Dendritic cell treated with granulocyte-macrophage colony-stimulating factor and Interleukin-4, amounts not matched to agents 40 ng/mL and 50 ng/mL, for 4 days (primary cell): Measurements from ENCODE around the gene KIAA0319L.
A peak's percentile ranks its signal among the peaks of the same experiment; 100 is the strongest.

Experiments
- H3K27ac Mint-ChIP-seq: one replicate; pipeline ENCODE4 v1.8.0; 2022; ENCODE audit warnings: mild to moderate bottlenecking, mixed read lengths
- H3K27me3 Mint-ChIP-seq: one replicate; pipeline ENCODE4 v1.8.0; 2022; ENCODE audit warnings: mild to moderate bottlenecking, mixed read lengths
- H3K36me3 Mint-ChIP-seq: one replicate; pipeline ENCODE4 v1.8.0; 2022; ENCODE audit warnings: low read depth, mixed read lengths
- H3K4me1 Mint-ChIP-seq: one replicate; pipeline ENCODE4 v1.8.0; 2022; ENCODE audit warnings: low read depth, mixed read lengths
- H3K4me3 Mint-ChIP-seq: one replicate; pipeline ENCODE4 v1.8.0; 2022; ENCODE audit warnings: mild to moderate bottlenecking, moderate library complexity, mixed read lengths
- H3K9me3 Mint-ChIP-seq: one replicate; pipeline ENCODE4 v1.8.0; 2022; ENCODE audit warnings: mixed read lengths
- intact Hi-C: fragments of 100-400 bp; cut with micrococcal nuclease; formaldehyde crosslinking; loops from one replicate; pipeline ENCODE4 v1.15.0; 2022

Gene KIAA0319L

DNA sequence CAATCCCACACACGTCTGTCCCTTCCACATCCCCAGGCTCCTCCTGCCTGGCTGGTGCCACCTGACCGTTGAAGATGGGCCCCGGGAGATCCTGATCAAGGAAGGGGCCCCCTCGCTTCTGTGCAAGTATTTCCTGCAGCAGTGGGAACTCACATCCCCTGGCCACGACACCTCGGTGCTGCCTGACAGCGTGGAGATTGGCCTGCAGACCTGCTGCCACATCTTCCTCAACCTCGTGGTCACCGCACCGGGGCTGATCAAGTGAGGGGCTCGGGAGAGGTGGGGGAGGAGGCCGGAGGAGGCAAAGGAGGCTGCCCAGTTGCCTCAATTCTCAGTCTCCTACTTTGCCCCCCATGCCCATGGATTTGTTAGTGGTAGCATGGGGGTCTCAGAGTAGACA, 6.0 kb upstream of the KIAA0319L start:
- peaks cover 39% of the 10 kb centered on the region for H3K4me1 Mint-ChIP-seq
- intact Hi-C loops = no loop called here

DNA sequence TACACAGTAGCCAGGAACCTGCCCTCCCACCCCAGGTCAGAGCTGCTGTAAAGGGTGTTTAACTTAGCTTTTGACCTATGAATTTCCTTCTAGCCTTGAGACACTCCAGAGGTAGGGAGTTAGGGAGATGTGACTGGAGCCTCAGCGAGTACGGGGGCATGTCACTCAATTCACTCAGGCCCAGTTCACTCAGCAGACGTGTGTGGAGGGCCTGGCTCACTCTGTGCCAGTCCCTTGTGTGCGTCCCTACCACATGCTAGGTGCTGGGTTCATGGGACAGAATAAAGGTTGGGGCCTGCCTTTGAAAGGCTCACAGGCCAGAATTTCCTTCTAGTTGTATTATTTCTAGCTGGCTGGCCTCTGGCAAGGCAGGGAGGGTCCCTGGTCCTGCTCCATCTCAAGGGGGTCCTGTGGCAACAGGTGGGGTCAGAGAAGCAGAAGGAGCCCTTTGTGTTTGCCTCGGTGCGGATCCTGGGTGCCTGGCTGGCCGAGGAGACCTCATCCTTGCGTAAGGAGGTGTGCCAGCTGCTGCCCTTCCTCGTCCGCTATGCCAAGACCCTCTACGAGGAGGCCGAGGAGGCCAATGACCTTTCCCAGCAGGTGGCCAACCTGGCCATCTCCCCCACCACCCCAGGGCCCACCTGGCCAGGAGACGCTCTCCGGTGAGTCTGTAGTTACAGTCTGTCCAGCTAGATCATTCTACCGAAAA, 4.9 kb upstream of the KIAA0319L start:
- Mint-ChIP-seq H3K9me3 (no peaks in the 10 kb centered on the region), H3K4me3 (no peak overlapping the region), H3K36me3 (peaks cover 56% of the 10 kb centered on the region), H3K4me1 (peaks cover 43% of the 10 kb centered on the region), H3K27ac (no peak overlapping the region), H3K27me3 (no peaks in the 10 kb centered on the region)
- intact Hi-C loops = no loop called here

More for the DNA sequence above, 6.0 kb upstream of the KIAA0319L start:
- Mint-ChIP-seq H3K27me3 (no peaks in the 10 kb centered on the region), H3K36me3 (peaks cover 47% of the 10 kb centered on the region), H3K9me3 (no peaks in the 10 kb centered on the region), H3K27ac (no peak overlapping the region), H3K4me3 (no peak overlapping the region)

DNA sequence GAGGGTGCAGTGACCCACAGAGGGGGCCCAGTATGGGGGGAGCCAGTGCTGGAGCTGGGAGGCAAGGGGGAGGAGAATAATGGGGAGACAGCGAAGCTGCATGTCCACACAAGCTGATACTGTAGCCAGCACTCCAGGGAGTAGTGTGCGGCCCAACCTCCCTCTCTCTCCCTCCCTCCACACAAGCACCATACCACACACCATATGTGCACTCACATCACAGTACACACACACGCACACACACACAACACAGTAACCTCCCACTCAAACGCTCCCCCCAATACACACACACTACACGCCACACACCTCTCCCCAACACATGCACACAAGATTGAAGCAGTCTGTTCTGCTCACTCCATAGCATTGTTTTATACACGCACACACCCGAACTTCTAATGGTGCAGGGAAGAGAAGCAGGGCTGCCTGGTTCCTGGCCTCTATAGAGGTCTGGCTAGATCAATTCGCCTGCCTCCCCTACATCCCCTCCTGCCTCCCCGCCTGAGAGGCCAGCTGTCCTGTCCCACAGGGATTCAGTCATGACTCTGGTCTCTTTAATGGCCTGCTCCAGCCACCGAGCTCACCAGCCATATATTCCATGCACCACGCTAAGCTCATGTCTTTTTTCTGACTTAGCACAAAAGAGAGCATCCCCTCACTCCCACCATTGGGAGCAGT, 4.2 kb upstream of the KIAA0319L start:
- Mint-ChIP-seq H3K27me3 (no peaks in the 10 kb centered on the region), H3K4me3 (no peak overlapping the region), H3K36me3 (peaks cover 52% of the 10 kb centered on the region), H3K4me1 (peaks cover 47% of the 10 kb centered on the region), H3K27ac (no peak overlapping the region), H3K9me3 (no peaks in the 10 kb centered on the region)
- intact Hi-C loops = no loop called here

DNA sequence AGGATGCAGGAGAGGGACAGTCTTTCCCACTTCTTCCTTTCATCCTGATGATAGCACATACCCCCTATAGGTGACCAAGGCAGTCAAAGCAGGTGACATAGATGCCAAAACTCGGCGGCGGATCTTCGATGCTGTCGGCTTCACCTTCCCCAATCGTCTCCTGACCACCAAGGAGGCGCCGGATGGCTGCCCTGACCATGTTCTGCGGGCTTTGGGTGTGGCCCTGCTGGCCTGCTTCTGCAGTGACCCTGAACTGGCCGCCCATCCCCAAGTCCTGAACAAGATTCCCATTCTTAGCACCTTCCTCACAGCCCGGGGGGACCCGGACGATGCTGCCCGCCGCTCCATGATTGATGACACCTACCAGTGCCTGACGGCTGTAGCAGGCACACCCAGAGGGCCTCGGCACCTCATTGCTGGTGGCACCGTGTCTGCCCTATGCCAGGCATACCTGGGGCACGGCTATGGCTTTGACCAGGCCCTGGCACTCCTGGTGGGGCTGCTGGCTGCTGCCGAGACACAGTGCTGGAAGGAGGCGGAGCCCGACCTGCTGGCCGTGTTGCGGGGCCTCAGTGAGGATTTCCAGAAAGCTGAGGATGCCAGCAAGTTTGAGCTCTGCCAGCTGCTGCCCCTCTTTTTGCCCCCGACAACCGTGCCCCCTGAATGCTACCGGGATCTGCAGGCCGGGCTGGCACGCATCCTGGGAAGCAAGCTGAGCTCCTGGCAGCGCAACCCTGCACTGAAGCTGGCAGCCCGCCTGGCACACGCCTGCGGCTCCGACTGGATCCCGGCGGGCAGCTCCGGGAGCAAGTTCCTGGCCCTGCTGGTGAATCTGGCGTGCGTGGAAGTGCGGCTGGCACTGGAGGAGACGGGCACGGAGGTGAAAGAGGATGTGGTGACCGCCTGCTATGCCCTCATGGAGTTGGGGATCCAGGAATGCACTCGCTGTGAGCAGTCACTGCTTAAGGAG, 3.3 kb upstream of the KIAA0319L start:
- Mint-ChIP-seq H3K27me3 (no peaks in the 10 kb centered on the region), H3K4me3 (no peak overlapping the region), H3K4me1 (peaks cover 56% of the 10 kb centered on the region), H3K9me3 (no peaks in the 10 kb centered on the region), H3K36me3 (peaks cover 51% of the 10 kb centered on the region), H3K27ac (no peak overlapping the region)
- intact Hi-C loops = no loop called here

DNA sequence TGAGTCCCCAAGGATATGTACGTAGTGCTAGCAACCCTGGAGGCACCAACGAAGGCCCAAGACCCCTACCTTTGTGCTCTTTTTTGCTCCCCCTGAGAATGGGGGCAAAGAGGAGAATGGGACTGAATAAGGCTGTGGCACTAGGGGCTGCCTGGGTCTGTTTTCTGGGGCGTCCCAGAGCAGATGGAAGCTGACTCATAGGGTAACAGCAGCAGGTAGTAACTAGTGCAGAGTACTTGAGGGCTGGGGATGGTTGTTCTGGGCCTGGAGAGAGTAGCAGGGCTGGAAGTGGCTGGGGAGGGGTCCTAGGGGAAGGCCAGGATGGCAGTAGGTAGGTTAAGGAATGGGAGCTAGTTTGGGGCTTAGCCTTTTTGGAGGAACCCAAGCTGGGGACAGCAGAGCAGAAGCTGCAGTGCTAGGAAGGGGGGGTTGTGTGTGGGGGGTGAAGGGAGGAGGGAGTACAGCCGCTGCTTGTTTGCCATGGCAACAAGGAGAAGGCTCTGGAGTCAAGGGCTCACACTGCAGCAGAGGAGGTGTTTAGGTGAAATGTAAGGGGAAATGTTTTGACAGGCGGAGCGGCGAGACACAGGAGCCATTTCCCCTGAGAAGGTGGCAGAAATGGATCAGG, 2.2 kb upstream of the KIAA0319L start:
- Mint-ChIP-seq H3K9me3 (no peaks in the 10 kb centered on the region), H3K4me1 (peaks cover 61% of the 10 kb centered on the region), H3K36me3 (peaks cover 50% of the 10 kb centered on the region), H3K27me3 (no peaks in the 10 kb centered on the region), H3K4me3 (no peak overlapping the region), H3K27ac (peak overlapping the region; percentile 25)
- intact Hi-C loops = no loop called here

DNA sequence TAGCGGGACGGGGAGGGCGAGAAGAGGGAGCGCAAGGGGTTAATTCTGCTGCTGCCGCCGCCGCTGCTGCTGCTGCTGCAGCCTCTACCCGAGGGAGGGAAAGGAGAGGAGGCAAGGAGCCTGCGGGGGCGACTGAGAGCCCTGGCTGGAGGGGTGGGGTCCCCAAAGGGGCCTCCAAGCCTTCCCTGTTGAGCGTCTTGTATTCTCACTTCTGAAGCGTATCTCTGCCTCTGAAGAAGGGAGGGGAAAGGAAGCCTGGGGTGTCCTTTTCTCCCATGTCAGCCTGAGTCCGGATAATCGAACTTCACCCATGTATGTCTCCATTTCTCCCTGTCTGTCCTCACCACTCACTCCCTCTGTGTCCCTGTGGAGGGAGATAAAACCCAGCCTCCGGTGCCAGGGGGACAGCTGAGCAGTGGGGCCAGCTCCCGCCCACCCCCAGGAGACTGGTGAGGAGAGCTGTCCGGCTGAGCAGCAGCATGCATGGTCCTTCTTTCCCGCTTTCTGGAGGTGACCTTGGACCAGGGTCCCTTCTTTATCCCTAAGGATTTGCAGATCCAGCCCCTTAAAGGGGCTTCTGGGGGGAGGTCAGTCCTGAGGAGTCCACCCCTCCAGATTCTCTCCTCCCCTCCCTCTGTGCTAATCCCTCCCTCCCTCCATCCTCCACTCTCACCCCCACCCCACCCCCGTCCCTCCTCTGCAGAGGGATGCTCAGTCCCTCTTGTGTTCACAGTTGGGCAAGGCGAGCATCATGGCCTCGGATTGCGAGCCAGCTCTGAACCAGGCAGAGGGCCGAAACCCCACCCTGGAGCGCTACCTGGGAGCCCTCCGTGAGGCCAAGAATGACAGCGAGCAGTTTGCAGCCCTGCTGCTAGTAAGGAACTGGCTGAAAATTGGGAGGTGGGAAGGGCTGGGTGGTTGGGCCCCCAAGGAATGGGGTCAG, 1.4 kb upstream of the KIAA0319L start:
- peak overlapping the region; percentile 91 for H3K4me3 Mint-ChIP-seq
- intact Hi-C loops = no loop called here
- no peaks in the 10 kb centered on the region for H3K9me3 Mint-ChIP-seq
- no peaks in the 10 kb centered on the region for H3K27me3 Mint-ChIP-seq
- H3K27ac Mint-ChIP-seq = peak overlapping the region; percentile 97
- peaks cover 52% of the 10 kb centered on the region for H3K36me3 Mint-ChIP-seq
- H3K4me1 Mint-ChIP-seq = peaks cover 60% of the 10 kb centered on the region

DNA sequence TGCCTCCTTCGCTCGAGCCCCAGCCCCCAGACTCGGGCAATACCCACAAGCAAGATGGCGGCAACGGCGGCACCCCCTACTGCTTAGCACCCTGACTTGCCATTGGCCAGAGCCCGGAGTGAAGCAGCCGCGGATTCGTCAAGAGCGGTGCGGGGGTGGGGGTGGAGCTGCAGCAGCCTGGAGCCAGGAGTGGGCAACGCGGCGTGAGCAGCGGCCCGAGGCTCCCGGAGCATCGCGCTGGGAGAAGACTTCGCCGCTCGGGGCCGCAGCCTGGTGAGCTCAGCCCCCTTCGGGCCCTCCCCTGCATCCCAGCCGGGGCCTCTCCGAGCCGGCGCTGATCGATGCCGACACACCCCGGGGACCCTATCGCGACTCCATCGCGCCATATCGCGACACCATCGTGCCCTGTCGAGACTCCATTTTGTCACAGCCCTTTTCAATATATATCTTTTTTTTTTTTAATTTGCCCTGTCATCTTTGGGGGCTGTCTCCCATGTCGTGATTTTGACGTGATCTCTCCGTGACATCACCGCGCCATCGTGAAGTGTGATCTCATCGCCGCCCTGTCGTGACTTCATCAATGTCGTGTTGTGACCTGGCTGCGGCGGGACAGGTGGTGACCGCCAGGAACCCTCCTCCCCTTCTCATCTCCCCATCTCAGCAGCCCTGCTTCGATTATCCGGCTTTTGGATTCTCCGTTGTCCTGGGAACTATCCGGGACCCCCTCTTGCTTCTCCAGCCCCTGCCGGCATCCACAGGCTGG, 589 bp upstream of the KIAA0319L start, which contains the start of gene NCDN:
Gene NCDN, plus strand, starts transcription at position 189 of the 763 bp plus-strand sequence. Its CDS starts 392 bp downstream, at position 581.
- Mint-ChIP-seq H3K4me3 (peak within 1 kb of the TSS; percentile 91), H3K27me3 (no peaks in the 10 kb centered on the region), H3K27ac (peak within 1 kb of the TSS; percentile 97), H3K9me3 (no peaks in the 10 kb centered on the region), H3K36me3 (peaks cover 55% of the 10 kb centered on the region), H3K4me1 (peaks cover 64% of the 10 kb centered on the region)
- intact Hi-C loops = no loop called here

DNA sequence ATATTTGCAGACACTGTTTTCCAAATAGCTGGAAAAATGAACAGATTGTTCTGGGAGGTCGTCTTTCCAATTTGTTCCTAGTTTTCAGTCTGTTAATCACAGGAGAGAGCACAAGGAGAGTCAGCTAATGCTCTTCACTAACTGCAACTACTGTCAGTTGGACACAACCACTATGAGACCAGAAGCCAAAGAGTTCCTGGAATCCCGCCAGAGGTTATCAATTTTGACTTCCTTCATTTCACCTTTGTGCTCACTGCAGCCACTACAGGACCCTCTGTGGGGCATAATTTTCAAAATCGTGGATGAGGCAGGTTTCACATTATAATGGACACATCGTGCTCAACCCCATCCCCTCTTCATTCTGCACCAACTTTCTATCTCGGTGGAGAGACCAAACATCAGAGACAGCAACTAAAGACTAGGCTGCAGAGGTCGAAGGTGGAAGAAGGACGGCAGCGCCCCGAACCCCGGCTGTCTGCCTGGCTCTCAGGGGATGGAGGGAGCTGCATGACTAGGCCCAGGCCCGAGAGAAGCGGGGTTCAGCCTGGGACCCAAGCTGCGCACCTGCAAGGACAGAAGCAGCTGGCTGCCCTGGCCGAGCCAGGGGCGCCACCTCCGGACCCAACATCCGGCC, 602 bp downstream of the KIAA0319L start:
- H3K4me1 Mint-ChIP-seq = peaks cover 62% of the 10 kb centered on the region
- H3K36me3 Mint-ChIP-seq = peaks cover 56% of the 10 kb centered on the region

DNA sequence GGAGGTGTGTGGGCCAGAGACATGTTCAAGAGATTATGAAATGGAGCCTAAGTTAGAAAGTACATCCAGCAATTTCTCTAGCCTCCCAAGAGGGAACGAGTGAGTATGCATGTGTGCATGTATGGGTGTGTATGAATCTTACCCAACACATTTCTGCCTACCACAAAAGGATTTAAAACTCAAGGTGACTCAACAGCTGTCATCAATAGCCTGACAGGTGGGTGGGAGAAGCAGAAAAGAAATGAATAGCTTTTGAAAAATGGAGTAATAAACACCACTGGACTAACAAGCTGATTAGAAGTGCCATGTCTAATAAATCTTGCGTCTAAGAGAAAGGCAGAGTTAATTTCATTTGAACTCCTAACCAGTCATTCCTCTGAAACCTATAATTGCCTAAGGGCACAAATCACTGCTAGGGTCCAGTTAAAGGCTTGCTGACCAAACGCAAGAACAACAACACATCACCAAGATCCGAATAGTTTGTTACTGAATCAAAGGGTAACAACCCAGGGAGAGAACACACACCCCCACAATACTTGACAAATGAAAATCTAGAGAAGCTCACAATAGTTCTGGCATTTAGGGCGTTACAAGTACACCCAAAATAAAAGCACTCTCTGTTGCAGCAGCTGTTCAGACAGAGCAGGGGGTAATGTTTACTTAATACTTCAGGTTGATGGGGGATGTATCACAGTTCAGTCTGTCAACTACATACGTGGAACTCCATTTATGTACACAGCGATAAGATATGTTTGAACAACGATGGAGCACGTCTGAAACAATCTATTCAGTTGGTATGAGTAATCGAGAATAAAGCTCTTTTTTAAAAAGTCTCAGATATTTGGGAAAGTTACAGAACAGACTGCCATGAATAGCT, 1.4 kb downstream of the KIAA0319L start:
- H3K9me3 Mint-ChIP-seq = no peaks in the 10 kb centered on the region
- H3K4me3 Mint-ChIP-seq = peak overlapping the region; percentile 91
- no peaks in the 10 kb centered on the region for H3K27me3 Mint-ChIP-seq
- H3K4me1 Mint-ChIP-seq = peaks cover 54% of the 10 kb centered on the region
- peaks cover 56% of the 10 kb centered on the region for H3K36me3 Mint-ChIP-seq
- intact Hi-C loops = no loop called here
- H3K27ac Mint-ChIP-seq = no peak overlapping the region

More for the DNA sequence above, 602 bp downstream of the KIAA0319L start:
- Mint-ChIP-seq H3K27me3 (no peaks in the 10 kb centered on the region), H3K4me3 (peak overlapping the region; percentile 91), H3K9me3 (no peaks in the 10 kb centered on the region), H3K27ac (peak overlapping the region; percentile 97)
- intact Hi-C loops = no loop called here

DNA sequence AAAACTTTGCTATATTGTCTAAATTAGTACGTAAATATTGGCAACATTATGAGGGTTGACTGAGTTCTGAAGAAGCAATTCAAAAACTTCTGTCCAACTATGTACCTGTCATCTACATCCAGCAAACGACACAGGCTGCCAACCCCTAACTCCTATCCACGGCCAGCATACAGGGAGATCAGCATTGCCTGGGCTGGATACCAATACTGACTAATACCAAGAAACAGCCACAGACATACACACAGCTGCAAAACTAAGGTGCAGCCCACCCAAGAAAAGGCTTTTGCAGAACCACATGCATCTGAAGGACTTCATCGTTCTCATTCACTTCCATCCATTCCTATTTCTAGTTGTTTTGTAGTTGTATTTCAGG, 2.0 kb downstream of the KIAA0319L start:
- Mint-ChIP-seq H3K36me3 (peaks cover 51% of the 10 kb centered on the region), H3K27ac (no peak overlapping the region), H3K4me1 (peaks cover 48% of the 10 kb centered on the region), H3K4me3 (no peak overlapping the region), H3K9me3 (no peaks in the 10 kb centered on the region), H3K27me3 (no peaks in the 10 kb centered on the region)
- intact Hi-C loops = no loop called here
